NCI-H146 (cell line): ENCODE results near the gene PCDH10.

Experiments used
- DNase-seq: peaks from one replicate; lab custom pipeline; 2025; lab: John Stamatoyannopoulos, UW

Gene PCDH10

DNA sequence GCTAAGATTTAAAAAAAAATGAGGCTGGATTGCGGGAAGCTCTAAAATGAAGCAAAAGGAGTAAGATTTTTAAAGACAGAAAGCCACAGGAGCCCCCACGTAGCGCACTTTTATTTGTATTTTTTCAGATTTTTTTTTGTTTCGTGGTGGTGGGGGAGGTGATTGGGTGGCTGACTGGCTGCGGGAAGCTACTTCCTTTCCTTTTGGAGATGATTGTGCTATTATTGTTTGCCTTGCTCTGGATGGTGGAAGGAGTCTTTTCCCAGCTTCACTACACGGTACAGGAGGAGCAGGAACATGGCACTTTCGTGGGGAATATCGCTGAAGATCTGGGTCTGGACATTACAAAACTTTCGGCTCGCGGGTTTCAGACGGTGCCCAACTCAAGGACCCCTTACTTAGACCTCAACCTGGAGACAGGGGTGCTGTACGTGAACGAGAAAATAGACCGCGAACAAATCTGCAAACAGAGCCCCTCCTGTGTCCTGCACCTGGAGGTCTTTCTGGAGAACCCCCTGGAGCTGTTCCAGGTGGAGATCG lies 908 bp downstream of the PCDH10 start:
- no peak for DNase-seq

GRCh38 chr4:133150486-133151340 lies 1.6 kb downstream of the PCDH10 start:
- no peak for DNase-seq

DNA sequence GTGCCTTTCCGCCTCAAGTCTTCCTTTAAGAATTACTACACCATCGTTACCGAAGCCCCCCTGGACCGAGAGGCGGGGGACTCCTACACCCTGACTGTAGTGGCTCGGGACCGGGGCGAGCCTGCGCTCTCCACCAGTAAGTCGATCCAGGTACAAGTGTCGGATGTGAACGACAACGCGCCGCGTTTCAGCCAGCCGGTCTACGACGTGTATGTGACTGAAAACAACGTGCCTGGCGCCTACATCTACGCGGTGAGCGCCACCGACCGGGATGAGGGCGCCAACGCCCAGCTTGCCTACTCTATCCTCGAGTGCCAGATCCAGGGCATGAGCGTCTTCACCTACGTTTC lies 2.2 kb downstream of the PCDH10 start:
- no peak for DNase-seq

DNA sequence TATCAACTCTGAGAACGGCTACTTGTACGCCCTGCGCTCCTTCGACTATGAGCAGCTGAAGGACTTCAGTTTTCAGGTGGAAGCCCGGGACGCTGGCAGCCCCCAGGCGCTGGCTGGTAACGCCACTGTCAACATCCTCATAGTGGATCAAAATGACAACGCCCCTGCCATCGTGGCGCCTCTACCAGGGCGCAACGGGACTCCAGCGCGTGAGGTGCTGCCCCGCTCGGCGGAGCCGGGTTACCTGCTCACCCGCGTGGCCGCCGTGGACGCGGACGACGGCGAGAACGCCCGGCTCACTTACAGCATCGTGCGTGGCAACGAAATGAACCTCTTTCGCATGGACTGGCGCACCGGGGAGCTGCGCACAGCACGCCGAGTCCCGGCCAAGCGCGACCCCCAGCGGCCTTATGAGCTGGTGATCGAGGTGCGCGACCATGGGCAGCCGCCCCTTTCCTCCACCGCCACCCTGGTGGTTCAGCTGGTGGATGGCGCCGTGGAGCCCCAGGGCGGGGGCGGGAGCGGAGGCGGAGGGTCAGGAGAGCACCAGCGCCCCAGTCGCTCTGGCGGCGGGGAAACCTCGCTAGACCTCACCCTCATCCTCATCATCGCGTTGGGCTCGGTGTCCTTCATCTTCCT lies 2.7 kb downstream of the PCDH10 start:
- DNase-seq = no peak

GRCh38 chr4:133152330-133152821 lies 3.3 kb downstream of the PCDH10 start:
- DNase-seq = no peak

DNA sequence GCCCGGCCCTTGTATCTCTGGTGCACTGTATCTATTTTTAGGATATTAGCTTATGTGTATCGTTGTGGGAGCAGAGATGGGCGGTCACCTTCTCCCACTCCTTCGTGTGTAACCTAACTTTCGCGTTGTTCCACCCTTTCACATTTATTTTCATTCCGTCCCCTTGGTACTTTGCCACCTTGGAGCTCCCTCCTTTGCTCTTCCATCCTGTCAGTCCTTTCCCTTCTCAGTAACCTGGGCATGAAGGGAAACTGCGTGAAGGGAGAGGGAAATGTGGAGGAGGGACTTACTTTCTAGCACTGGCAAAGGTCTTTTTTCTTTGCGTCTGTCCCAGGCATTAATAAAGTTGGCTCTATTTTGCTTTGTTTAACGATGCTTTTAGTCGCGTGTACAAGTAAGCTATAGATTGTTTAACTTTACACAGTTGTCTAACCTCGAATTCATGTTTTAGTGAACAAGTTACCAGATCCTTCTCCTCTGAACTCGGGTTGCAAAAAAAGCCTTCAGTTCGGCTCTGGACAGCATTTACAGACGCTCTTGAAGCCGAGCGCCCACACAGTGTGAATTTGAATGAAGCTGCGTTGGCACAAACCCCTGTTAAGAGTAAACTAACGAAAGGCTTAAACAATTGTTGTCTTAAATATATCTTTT lies 3.9 kb downstream of the PCDH10 start:
- no peak for DNase-seq

DNA sequence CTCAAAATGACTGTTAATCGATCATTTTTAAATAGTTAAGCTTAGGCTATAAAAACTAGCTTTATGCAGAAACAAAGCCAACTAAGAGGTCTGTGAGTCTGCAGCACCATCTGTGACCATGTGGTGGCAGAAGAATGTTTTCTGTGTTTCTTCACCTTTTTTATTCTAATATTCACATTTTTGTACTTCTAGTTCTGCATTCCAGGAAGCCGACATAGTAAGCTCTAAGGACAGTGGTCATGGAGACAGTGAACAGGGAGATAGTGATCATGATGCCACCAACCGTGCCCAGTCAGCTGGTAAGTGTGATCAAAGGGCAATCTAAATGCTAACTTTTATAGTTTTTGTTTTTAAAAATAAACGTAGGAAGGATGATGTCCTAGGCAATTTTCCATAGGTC lies 5.6 kb downstream of the PCDH10 start:
- no peak for DNase-seq

- no peak for DNase-seq
Measured at GRCh38 chr4:133156096-133156495, 7.0 kb downstream of the PCDH10 start.

GRCh38 chr4:133156556-133156955 lies 7.5 kb downstream of the PCDH10 start:
- DNase-seq = no peak

- no peak for DNase-seq
Measured at GRCh38 chr4:133157460-133158160, 8.5 kb downstream of the PCDH10 start.

DNA sequence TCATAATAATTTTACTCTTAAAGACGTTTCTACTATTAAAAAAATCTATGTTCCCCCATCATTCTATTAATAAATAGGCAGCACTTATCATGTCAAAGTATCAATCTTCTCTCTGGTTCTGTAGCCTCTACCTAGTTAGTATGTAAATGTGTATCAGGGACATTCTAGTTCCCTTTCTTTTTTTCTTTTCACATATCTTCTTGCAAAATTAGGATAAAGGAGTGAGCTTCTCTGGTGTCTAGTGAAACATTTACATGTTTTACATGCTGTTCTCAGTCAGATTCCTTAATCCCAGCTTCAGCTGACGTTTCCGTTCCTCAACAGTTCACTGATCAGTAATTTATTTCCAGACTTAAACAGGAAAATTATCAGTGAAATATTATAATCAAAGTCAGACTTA lies 11.8 kb downstream of the PCDH10 start:
- DNase-seq = no peak

GRCh38 chr4:133161570-133162295 lies 12.6 kb downstream of the PCDH10 start:
- DNase-seq = no peak

- DNase-seq = no peak
Measured at GRCh38 chr4:133162941-133163340, 13.8 kb downstream of the PCDH10 start.

GRCh38 chr4:133178956-133179355 lies 29.9 kb downstream of the PCDH10 start:
- DNase-seq = no peak

- no peak for DNase-seq
Measured at GRCh38 chr4:133186210-133186609, 37.1 kb downstream of the PCDH10 start.

GRCh38 chr4:133186845-133187244 lies 37.8 kb downstream of the PCDH10 start:
- DNase-seq = no peak

DNA sequence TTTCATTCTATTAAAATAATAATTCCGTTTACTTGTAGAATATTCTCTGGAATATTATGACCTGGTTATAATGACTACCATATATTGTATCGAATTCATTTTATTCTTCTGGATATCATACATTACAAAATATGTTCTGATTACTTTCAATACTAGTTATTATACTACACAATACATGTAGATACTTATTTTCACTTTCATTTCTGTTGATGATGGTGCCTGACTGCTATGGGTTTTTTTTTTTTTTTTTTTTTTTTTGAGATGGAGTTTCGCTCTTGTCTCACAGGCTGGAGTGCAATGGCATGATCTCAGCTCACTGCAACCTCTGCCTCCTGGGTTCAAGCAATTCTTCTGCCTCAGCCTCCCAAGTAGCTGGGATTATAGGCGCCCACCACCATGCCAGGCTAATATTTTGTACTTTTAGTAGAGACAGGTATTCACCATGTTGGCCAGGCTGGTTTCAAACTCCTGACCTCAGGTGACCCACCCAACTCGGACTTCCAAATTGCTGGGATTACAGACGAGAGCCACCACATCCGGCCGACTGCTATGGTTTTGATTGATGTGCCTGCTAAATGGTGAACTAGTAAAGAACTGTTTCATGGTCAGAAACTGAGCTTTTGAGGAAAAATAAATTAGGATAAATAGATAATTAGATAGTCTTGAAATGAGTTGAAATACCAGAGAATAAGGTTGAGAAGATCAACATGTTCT lies 39.5 kb downstream of the PCDH10 start:
- no peak for DNase-seq

GRCh38 chr4:133189147-133189517 lies 40.0 kb downstream of the PCDH10 start:
- DNase-seq = no peak

- DNase-seq = no peak
Measured at GRCh38 chr4:133190098-133190497, 41.0 kb downstream of the PCDH10 start.

DNA sequence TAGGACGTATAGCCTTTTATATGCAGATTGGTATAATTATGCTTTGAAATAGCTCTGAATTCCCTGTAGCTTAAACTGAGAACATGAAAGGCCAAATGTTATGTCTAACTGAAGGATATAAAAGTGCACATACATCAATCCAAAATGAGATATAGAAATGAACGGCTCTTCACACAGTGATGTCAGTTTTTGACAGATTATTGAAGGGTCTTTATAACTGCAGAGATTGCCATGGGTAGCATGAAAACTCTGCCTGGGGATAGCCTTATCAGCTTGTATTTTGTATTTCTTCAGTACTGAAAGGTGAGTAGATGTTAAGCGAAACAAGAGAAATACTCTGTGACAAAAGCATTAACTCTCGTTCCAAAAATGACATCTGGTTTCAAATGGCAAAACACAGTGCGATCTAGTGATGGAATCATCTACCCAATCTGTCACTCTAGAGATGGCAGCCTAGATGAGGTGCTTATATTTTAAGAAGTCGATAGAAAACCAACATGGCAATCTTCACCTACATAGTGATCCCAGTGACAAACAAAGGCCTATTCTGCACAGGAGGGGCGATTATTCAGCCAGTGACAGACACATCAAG lies 59.7 kb downstream of the PCDH10 start:
- no peak for DNase-seq
